Panc1 (cell line): Measurements from ENCODE around the gene DLGAP1. TPM values are rescaled to one million over a fixed set of nuclear protein-coding genes. Genes with fewer than 3 reads are reported as not detected.

ENCODE experiments used
- ATAC-seq: fragments of 200-7000 bp; cut with Tn5 transposase; 2 replicates; pipeline ENCODE4 v1.9.1; 2020; ENCODE audit warnings: mild to moderate bottlenecking, moderate library complexity
- BruUV-seq: library from RNA; stranded (reverse); fragments of 400-500 nt; replicated peaks from 2 replicates; lab custom pipeline; 2021; lab: Mats Ljungman, UMichigan
- CTCF ChIA-PET: fragments of 300-600 bp; sonication (Branson Sonifier 250); formaldehyde crosslinking; loops from one replicate; lab custom pipeline; 2022; ENCODE audit warnings: antibody characterized with exemption; lab: Charles Lee
- POLR2A ChIA-PET: fragments of 300-600 bp; sonication (Branson Sonifier 250); formaldehyde crosslinking; loops from one replicate; lab custom pipeline; 2022; ENCODE audit warnings: antibody characterized with exemption; lab: Charles Lee
- DNase-seq: peaks from one replicate; pipeline ENCODE4 v3.0.0-alpha.2; 2010; ENCODE audit warnings: low read depth, low spot score
- H3K27ac ChIP-seq: 2 replicates; pipeline ENCODE4 v1.5.1; 2011; ENCODE audit warnings: mild to moderate bottlenecking, low read length, inconsistent platforms
- H3K27me3 ChIP-seq: fragments of 200-500 bp; sonication (Bioruptor generic); 2 replicates; pipeline ENCODE4 v1.6.0; 2014; ENCODE audit warnings: low read length, inconsistent platforms; ENCODE audit not compliant: control insufficient read depth, insufficient read depth
- H3K36me3 ChIP-seq: fragments of 200-500 bp; sonication (Bioruptor generic); 2 replicates; pipeline ENCODE4 v1.5.1; 2014; ENCODE audit warnings: inconsistent platforms, mild to moderate bottlenecking, low read length, moderate library complexity; ENCODE audit not compliant: control insufficient read depth, insufficient read depth
- H3K4me1 ChIP-seq: 2 replicates; pipeline ENCODE4 v1.5.1; 2011; ENCODE audit warnings: inconsistent platforms, mild to moderate bottlenecking, low read length, moderate library complexity; ENCODE audit not compliant: control insufficient read depth, insufficient read depth
- H3K4me3 ChIP-seq, 2 experiments: 2 replicates each; pipeline ENCODE4 v1.5.1; 2011 to 2012; ENCODE audit warnings: low read depth in 2 of 2, low read length in 2 of 2, mild to moderate bottlenecking in 2 of 2, inconsistent platforms in 1 of 2, moderate library complexity in 1 of 2
- H3K9me3 ChIP-seq: fragments of 200-500 bp; sonication (Bioruptor generic); 2 replicates; pipeline ENCODE4 v1.5.1; 2014; ENCODE audit warnings: low read depth, mild to moderate bottlenecking, inconsistent platforms, low read length, moderate library complexity; ENCODE audit not compliant: control insufficient read depth, insufficient read depth
- CTCF ChIP-seq: fragments of 450-650 bp; IDR thresholded peaks from 2 replicates; pipeline ENCODE4 v1.5.1; 2017; ENCODE audit warnings: mild to moderate bottlenecking
- POLR2AphosphoS5 ChIP-seq: IDR thresholded peaks from 2 replicates; pipeline ENCODE4 v1.6.1; 2012; ENCODE audit warnings: mild to moderate bottlenecking, low read depth, low read length, moderate library complexity
- REST ChIP-seq, 2 experiments: IDR thresholded peaks; 2 replicates each; pipeline ENCODE4 v1.6.1; 2011 to 2012; ENCODE audit warnings: low read depth in 2 of 2, control low read depth in 1 of 2, low read length in 1 of 2, mild to moderate bottlenecking in 1 of 2, moderate library complexity in 1 of 2; ENCODE audit not compliant: insufficient read depth in 1 of 2
- SIN3A ChIP-seq: IDR thresholded peaks from 2 replicates; pipeline ENCODE4 v1.6.1; 2012; ENCODE audit warnings: low read depth, mild to moderate bottlenecking, low read length, moderate library complexity, borderline replicate concordance; ENCODE audit not compliant: insufficient read depth
- TCF7L2 ChIP-seq: IDR thresholded peaks from 2 replicates; pipeline ENCODE4 v1.6.1; 2011; ENCODE audit warnings: mild to moderate bottlenecking, low read depth, low read length, inconsistent platforms
- in situ Hi-C: cut with HindIII; loops from 2 replicates; pipeline ENCODE4 v1.10.0; 2016; ENCODE audit warnings: low sequenced_read_pairs, low pct_unique_long_range_greater_than_20kb
- intact Hi-C: fragments of 100-400 bp; cut with micrococcal nuclease; formaldehyde crosslinking; loops from one replicate; pipeline ENCODE4 v1.10.0; 2022; ENCODE audit not compliant: unreplicated experiment
- total RNA-seq: library from RNA; stranded (reverse); gene quantifications from one replicate; pipeline ENCODE4 v1.2.1, GENCODE V29; 2021; ENCODE audit not compliant: unreplicated experiment

DLGAP1 gene
- total RNA-seq, 1 experiment from 2014 or later: 1.8 TPM

GRCh38 chr18:3720159-3720558, 734.9 kb downstream of the DLGAP1 start:
- H3K36me3 ChIP-seq: no peaks in the 10 kb centered on the region
- no peaks in the 10 kb centered on the region for H3K27me3 ChIP-seq
- TF ChIP-seq TCF7L2: no peak
- no peak for TF ChIP-seq SIN3A
- TF ChIP-seq CTCF: peak; percentile 5; the same call in 1 of the 2 replicates
- H3K9me3 ChIP-seq: no peaks in the 10 kb centered on the region
- no peak overlapping the region for H3K4me3 ChIP-seq
- peak overlapping the region; percentile 31; the same call in 1 of the 2 replicates for H3K27ac ChIP-seq
- ChIA-PET CTCF (no interaction called here), POLR2A (no interaction called here)
- intact Hi-C loops (no loop called here), in situ Hi-C loops (no loop called here)
- no peak for DNase-seq
- BruUV-seq: no TSS peak
- ATAC-seq: no peak
- H3K4me1 ChIP-seq: peaks cover 33% of the 10 kb centered on the region

- BruUV-seq: no TSS peak
- no peaks in the 10 kb centered on the region for H3K27me3 ChIP-seq
- TF ChIP-seq REST (IDR thresholded peaks at IDR 0.05; ENCODE audit: insufficient read depth in 1 of 2, low read depth in 2 of 2, low read length in 1 of 2) (no peak), CTCF (no peak), TCF7L2 (no peak), POLR2AphosphoS5 (no peak), SIN3A (no peak)
Observed at GRCh38 chr18:3717376-3718025, 737.6 kb downstream of the DLGAP1 start.

More at GRCh38 chr18:3717376-3718025, 737.6 kb downstream of the DLGAP1 start:
- ChIA-PET POLR2A (no interaction called here), CTCF (no interaction called here)
- H3K9me3 ChIP-seq: no peaks in the 10 kb centered on the region
- no peak overlapping the region for H3K4me3 ChIP-seq
- ATAC-seq (no peak), DNase-seq (no peak)
- H3K36me3 ChIP-seq: no peaks in the 10 kb centered on the region
- peak overlapping the region; percentile 8; the same call in 1 of the 2 replicates for H3K27ac ChIP-seq
- intact Hi-C loops (no loop called here), in situ Hi-C loops (no loop called here)
- peaks cover 26% of the 10 kb centered on the region for H3K4me1 ChIP-seq
